NCI-H2029 (cell line): Measurements from ENCODE around the gene RERE.
"Not testable (repeated sequence)": the region's sequence is repeated elsewhere in the genome, so short reads cannot be mapped to it uniquely, and the experiment has no call there.

Source experiments
- DNase-seq: peaks from one replicate; lab custom pipeline; 2025; lab: John Stamatoyannopoulos, UW

The RERE gene

GRCh38 chr1:8841395-8841794 lies 24.0 kb upstream of the RERE start:
- no peak for DNase-seq

- DNase-seq: no peak
Measured at GRCh38 chr1:8839990-8840389, 22.6 kb upstream of the RERE start.

- no peak for DNase-seq
Measured at GRCh38 chr1:8835941-8836643, 18.7 kb upstream of the RERE start.

GRCh38 chr1:8831340-8831739 lies 13.9 kb upstream of the RERE start:
- DNase-seq: no peak

GRCh38 chr1:8830732-8831131 lies 13.3 kb upstream of the RERE start:
- DNase-seq: not testable (repeated sequence)

- no peak for DNase-seq
Measured at GRCh38 chr1:8825985-8826481, 8.6 kb upstream of the RERE start.

- no peak for DNase-seq
Measured at GRCh38 chr1:8823295-8823664, 5.8 kb upstream of the RERE start.

GRCh38 chr1:8822373-8823294 lies 5.2 kb upstream of the RERE start:
- peak; percentile 69 for DNase-seq

- no peak for DNase-seq
Measured at GRCh38 chr1:8821084-8821483, 3.6 kb upstream of the RERE start.

- DNase-seq: not testable (repeated sequence)
Measured at GRCh38 chr1:8818789-8819188, 1.3 kb upstream of the RERE start.

- peak; percentile 41 for DNase-seq
Measured at GRCh38 chr1:8818325-8818775, 910 bp upstream of the RERE start.

- DNase-seq: no peak
Measured at GRCh38 chr1:8816831-8817411, 519 bp downstream of the RERE start.

GRCh38 chr1:8816264-8816663 lies 1.2 kb downstream of the RERE start:
- DNase-seq: no peak

- DNase-seq: peak; percentile 29
Measured at GRCh38 chr1:8815582-8816151, 1.8 kb downstream of the RERE start.

- DNase-seq: no peak
Measured at GRCh38 chr1:8814865-8815264, 2.6 kb downstream of the RERE start.

- no peak for DNase-seq
Measured at GRCh38 chr1:8813991-8814390, 3.4 kb downstream of the RERE start.

GRCh38 chr1:8813016-8813763 lies 4.2 kb downstream of the RERE start:
- no peak for DNase-seq

GRCh38 chr1:8812081-8812480 lies 5.4 kb downstream of the RERE start:
- no peak for DNase-seq

- no peak for DNase-seq
Measured at GRCh38 chr1:8810987-8811386, 6.5 kb downstream of the RERE start.

GRCh38 chr1:8809342-8809736 lies 8.1 kb downstream of the RERE start:
- DNase-seq: no peak

GRCh38 chr1:8807004-8807403 lies 10.4 kb downstream of the RERE start:
- DNase-seq: no peak

- no peak for DNase-seq
Measured at GRCh38 chr1:8800416-8800815, 17.0 kb downstream of the RERE start.
